Measurements from ENCODE around the gene HRAS.

Gene HRAS

DNA sequence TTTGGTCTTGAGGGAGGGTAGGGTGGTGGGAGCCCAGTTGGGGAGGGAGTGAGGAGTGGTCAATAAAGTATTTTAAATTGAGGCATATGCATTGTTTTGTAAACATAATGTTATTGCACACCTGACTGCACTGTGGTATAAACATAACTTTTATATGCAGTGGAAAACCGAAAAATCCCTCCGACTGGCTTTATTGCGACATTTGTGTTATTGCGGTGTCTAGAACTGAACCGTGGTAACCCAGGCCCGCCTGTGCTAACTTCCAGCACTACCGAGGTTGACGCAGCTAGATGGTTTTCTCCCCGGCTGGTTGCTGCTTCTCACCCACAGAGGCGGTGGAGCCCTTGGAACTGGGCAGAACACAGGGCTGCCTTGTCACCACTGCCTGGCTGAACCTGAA, 20.8 kb downstream of the HRAS start:
- in situ Hi-C loops (cut with MboI; ENCODE audit: low sequenced_read_pairs): no loop called here

DNA sequence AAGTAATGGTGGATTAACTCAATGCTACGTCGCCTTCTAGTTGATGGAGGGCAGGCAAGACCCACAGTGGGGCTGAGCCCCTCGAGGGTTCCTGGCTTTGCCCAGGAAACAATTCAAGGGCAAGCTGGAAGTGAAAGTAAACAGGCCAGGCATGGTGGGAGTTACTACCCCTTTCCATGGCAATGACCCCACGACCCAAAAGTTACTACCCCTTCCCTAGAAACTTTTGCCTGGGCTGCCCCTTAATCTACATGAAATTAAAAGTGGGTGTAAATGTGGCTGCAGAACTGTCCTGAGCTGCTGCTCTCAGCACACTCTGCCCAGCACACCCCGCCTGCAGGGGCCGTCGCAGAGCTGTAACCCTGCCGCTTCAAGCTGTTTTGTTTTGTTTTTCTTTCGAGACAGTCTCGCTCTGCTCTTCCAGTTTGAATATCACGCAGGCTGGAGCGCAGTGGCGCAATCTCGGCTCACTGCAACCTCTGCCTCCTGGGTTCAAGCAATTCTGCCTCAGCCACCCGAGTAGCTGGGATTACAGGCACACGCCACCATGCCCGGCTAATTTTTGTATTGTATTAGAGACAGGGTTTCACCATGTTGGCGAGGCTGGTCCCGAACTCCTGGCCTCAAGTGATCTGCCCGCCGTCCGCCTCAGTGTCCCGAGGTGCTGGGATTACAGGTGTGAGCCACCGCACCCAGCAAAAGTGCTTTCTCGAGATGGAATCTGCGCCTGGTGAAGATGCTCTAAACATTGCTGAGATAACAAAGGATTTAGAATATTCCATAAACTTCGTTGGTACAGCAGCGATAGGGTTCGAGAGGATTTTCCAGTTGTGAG, 22.4 kb downstream of the HRAS start:
- in situ Hi-C loops (cut with MboI; ENCODE audit: low sequenced_read_pairs): no loop called here

DNA sequence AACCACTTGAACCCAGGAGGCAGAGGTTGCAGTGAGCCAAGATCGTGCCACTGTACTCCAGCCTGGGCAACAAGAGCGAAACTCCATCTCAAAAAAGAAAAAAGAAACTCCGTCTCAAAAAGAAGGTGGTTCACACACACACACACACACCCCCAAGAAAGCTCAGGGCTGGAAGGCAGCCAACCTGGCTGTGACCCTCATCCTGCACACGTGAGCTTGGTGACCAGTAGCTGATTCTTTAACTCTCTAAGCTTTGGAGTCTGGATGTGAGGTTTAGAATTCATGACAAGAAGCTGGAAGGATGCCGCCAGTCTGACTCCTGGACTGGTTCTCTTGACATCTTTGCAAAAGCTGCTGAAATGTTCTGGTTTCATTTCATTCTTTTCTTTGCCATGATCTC, 26.4 kb downstream of the HRAS start:
- in situ Hi-C loops (cut with MboI; ENCODE audit: low sequenced_read_pairs): no loop called here

DNA sequence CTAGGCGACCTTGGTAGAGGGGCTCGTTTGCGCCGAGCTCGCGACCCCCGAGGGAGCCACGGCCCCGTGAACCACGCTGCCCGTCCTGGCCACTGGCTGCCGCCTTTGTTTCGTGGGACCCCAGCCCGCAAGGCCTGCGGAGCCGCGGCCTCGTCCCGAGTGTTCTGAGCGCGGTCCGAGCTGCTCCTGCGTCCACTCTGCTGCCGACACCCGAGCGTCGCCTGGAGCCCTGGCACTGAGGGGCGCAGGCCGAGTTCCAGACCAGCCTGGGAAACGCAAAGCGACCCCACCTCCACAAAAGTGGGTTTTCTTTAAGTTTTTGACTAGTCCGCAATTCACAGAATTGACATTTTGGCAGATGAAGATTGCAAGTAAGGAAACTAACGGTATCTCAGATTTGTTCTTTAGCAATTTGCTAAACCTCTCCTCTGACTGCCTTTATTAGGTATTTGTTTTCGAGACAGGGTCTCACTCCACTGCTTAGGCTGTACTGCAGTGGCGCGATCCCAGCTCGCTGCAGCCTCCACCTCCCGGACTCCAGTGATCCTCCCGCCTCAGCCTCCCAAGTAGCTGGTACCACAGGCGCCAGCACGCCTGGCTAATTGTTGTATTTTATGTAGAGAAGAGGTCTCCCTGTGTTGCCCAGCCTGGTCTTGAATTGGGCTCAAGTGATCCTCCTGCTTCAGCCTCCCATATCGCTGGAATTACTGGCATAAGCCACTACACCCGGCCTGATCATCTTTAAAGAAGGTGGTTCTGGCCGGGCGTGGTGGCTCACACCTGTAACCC, 27.5 kb downstream of the HRAS start:
- in situ Hi-C loops (cut with MboI; ENCODE audit: low sequenced_read_pairs): no loop called here

DNA sequence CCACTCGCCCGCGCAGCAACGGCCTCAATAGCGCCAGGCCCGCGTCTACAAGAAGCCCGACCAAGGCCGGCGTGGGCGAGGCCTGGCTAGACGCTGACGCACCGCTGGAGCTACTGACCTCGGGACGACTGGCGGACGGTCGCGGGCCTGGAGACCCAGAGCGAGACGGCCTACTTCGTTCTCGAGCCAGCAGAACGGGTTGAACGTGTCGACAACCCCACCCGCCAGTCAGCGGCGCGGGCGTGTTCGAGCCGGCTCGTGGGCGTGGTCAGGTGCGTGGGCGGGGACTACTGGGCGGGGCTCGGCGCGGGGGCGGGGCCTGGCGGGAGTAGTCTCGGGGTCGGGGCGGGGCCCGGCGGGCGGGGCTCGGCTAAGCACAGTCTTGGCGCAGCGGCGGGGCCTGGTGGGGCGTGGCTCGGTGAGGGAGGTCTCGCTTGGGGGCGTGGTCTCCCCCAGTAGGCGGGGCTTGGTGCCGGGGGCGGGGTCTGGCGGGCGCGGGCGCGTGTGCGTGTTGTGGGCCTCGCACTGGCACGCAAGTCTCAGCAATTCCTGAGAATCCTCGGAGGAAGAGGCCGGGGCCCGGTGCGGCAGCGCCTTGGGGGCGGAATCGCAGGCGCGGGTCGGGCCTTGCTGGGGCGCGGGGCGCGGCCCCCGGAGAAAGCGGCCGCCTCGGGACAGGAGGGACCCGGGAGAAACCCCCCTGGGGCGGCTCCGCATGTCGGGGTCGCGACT, 28.2 kb downstream of the HRAS start, which contains the start of gene RNH1:
Gene RNH1, minus strand, starts transcription at position 248 of the 732 bp plus-strand sequence. CDS start 5,080 bp downstream, outside the sequence.
- in situ Hi-C loops (cut with MboI; ENCODE audit: low sequenced_read_pairs): no loop called here

DNA sequence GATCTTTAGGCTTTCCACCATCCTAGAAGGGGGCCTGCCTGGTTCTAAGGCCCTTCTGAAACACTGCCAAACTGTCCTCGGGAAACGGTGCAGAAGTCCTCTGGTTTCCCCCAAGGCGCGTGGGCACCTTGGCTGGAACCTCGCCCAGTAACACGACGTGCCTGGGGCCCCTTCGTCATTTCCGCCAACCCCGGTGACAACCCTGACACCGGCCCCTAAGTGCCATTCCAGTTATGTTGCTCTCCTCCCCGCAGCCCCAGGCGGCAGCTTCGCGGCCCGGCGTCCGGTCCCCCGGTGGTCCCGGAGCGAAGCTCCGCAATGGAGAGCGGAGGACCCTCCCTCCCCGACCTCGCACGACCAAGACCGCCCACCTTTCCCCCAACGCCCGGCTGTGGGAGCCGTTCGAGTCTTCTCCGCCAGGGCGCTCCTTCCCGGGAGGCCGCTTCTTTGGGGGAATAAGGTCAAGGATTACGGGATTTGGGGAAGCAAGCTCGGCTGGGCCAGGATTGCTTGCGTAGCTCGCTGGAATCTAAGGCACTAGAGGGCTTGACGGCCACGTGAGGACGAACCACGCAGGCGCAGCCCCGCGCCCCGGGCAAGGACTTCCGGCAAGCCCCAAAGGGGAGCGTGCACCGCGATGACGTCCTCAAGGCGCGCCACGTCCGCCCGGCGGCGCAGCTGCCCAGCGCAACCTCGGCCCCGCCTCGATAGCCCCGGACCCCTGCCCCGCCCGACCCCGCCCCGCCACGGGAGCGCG, 29.0 kb downstream of the HRAS start:
- in situ Hi-C loops (cut with MboI; ENCODE audit: low sequenced_read_pairs): no loop called here

DNA sequence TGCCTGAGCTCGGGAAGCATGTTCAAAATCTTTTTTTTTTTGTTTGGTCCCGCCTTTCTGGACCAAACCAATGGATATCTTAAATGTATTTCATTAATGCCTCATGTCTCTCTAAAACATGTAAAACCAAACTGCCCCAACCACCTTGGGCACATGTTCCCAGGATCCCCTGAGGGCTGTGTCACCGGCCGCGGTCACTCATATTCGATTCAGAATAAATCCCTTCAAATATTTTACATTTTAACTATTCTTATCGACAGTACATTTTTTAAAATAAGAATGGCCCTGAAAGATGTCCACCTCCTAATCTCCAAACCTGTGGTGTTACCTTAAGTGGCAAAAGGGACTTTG, 30.4 kb downstream of the HRAS start:
- in situ Hi-C loops (cut with MboI; ENCODE audit: low sequenced_read_pairs): no loop called here

DNA sequence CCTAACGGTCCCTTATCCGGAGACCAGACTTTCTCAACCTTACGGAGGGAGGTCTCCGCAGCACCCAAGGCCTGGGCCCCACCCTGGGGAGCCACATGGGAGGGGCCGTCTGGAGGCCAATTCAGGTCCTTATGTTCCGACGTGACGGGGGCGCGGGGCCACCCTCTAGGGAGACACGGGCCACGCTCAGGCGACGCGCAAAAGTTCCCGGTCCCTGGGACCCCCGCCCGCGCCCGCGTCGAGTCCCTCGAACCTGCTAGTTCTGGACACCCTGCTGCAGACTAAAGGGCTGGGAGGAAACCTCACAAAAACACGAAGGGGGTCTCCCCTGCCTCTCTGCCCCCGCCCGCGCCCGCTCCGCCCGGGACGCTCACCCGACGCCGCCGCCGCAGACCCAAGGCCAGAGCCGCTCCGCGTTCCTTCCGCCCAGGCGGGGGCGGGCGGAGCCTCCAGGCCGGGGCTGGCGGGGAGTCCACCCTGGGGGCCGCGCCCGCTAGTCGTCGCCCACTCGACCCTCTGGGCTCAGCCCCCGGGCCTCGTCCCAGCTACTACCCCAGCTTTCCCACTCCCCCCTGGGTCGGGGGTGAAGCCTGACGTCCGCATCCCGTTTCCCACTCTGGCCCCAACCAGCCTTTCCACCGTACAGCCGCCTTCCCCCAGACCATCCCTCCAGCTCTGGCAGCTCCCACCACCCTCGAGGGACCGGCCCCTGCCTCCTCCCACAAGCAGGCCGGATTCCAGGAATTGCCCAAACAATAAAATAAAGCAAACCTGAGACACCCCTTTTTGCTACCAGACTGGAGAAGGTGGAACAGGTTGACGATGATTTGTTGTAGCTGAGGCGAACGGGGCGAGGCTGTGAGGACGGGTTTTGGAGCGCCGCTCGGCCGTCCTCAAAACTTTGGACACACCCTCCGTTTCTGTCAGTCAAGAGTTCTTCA, 31.1 kb downstream of the HRAS start:
- in situ Hi-C loops (cut with MboI; ENCODE audit: low sequenced_read_pairs): no loop called here

DNA sequence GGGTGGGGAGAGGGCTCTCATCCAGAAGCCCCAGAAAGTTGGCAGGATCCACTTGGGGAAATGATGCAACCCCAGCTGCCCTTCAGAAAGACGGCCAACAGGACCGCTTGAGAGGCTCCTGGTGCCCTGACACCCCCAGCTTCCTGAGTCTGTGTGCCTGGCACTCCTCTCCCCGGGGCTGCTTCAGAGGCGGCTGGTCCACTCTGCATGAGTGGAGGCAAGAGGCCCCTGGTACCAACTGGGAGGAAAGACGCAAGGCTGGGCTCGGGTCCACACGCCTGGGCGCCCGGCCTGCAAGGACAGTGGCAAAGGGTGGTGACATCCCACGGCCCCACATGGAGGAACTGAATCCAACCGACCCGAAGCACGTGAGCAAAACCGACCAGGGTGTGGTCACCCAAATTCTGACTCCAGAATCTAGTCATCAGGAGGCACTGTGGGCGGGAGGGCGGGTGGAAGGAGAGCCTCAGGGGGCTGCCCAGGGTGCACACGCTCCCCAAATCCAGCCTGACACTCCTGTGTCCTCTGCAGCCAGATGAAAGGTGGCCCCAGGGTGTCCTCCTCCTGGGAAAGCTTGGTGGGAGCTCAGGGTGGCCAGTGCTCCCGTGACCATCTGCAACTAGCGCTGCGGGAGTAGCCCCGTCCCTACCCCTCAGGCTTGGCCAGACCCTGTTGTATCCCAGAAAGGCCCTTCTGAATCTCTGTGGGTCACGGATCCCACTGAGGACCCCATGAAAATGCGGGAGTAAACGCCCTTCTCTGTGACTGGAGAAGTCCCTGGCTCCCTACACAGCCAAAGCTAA, 32.0 kb downstream of the HRAS start:
- in situ Hi-C loops (cut with MboI; ENCODE audit: low sequenced_read_pairs): no loop called here

DNA sequence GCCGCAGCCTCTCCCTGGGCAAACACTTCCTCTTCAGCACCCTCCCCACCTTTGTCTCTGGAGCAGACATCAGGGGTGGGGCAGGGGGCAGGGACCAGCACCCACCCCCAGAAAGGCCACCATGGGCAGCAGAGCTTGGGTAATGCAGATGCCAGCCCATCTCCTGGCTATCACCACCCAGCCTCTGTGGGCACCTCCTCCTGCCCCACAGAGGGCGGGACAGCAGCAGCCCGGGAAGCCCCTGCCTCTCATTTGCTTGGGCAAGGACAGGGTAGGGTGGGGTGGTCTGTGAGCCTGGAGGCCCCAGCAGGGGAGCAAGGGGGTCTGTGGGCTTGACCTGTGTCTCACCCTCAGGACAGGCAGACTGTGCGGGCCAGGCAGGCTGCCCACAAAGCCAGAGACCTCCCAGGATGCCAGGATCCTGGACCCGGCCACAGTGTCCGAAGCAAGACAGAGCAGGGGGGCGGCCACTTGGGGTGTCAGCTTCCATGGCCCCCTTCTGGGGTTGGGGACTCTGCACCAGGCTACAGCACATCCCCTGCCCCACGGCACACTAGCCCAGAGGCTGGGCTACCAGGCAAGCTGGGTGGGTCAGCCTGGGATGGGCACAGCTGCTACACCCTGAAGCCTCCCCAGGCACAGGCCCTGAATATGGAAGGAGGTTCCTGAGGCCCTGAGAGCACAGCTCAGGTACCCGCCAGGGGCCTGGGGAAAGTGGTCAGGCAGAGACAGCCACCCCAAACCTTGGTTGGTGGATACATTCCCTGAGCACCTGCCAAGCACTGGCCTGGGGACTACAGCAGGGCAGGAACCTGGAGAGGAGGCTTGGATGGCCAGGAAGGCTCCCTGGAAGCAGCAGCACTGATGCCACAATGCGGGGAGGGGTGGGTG, 32.8 kb downstream of the HRAS start:
- in situ Hi-C loops (cut with MboI; ENCODE audit: low sequenced_read_pairs): no loop called here

DNA sequence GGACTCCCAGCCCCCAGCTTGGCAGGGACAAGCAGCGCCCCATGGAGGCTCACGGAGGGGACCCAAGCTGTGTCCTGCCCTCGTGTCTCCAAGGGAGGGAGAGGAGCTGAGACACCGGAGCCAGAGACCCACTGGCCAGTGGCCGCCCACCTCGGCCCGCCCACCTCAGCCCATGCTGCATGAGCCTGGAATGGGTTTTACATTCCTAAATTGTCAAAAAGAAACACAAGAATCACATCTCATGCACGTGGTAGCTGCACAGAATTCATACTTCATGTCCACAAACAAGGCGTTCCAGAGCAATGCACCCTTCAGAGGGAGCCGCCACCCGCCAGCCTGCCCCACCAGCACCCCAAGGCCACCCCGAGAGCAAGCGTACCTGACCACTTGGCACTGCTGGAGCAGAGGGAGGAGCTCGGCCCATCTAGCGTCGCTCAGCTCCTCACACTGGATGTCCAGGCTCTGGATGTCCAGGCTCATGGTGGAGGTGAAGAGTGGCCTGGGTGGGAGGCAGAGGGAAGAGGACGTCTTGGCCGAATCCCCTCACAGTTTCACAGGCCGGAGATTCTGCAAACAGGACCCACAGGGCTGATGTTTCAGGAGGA, 33.6 kb downstream of the HRAS start:
- in situ Hi-C loops (cut with MboI; ENCODE audit: low sequenced_read_pairs): no loop called here

DNA sequence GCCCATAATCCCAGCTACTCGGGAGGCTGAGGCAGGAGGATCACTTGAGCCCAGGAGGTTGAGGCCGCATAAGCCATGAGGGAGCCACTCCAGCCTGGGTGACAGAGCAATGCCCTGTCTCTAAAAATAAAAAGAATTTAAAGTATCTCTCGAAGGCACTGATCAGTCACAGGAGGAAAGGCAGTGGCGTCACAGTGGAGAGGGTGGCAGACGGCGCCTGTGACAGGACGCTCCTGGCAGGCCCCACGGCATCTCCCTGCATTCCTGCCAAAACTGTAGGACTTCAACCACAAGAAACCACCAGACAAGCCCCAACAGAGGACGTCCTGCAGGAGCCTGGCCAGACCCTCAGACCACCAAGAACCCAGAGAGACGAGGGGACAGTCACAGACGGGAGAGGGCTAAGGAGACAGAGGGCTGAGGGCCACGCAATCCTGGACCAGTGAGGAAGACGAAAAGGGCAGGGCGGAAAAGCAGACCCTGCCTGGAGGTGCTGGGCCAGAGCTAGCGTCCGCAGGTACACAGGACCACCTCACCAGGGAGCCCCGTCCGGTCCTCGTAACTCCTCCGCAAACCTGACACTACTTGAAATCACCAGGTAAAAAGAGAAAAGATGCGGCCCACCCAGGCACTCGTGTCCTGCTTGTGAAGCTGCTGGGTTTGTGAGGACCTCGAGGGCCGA, 34.2 kb downstream of the HRAS start:
- in situ Hi-C loops (cut with MboI; ENCODE audit: low sequenced_read_pairs): no loop called here

DNA sequence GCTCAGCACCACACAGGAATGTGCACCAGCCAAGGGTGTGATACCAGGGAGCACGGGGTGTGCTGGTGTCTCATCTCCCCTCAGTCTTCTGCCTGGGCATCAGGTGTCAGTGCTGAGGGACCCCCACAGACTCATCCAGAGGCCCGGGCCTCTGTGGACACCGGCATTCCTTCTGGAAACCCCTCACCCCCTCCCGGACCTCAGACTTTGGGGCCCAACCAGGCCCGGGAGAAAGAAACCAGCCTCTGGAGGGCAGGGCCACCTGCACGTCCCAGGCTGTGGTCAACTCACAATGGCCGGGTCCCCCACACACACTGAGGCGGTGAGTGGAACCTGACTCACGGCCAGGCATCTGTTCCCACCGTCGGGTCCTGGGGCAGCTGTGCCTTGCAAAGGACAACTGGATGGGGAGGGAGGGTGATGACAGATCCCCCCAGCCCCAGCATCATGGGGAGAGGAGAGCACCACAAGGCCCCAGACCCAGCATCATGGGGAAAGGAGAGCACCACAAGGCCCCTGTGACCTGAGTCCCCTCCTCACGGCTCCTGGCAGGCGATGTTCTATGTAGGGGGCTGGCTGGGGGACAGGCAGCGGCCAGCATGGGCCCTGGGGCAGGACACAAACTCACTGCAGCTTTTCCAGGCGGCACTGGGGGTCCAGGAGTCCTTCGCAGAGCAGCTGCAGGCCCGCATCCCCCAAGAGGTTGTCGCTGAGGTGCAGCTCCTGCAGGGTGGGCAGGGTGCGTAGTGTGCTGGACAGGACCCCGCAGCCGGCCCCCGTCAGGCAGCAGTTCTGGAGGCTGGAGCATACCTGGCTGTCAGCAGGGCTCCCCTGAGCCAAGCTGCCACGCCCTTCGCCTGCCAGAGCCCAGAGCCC, 35.9 kb downstream of the HRAS start:
- in situ Hi-C loops (cut with MboI; ENCODE audit: low sequenced_read_pairs): no loop called here

DNA sequence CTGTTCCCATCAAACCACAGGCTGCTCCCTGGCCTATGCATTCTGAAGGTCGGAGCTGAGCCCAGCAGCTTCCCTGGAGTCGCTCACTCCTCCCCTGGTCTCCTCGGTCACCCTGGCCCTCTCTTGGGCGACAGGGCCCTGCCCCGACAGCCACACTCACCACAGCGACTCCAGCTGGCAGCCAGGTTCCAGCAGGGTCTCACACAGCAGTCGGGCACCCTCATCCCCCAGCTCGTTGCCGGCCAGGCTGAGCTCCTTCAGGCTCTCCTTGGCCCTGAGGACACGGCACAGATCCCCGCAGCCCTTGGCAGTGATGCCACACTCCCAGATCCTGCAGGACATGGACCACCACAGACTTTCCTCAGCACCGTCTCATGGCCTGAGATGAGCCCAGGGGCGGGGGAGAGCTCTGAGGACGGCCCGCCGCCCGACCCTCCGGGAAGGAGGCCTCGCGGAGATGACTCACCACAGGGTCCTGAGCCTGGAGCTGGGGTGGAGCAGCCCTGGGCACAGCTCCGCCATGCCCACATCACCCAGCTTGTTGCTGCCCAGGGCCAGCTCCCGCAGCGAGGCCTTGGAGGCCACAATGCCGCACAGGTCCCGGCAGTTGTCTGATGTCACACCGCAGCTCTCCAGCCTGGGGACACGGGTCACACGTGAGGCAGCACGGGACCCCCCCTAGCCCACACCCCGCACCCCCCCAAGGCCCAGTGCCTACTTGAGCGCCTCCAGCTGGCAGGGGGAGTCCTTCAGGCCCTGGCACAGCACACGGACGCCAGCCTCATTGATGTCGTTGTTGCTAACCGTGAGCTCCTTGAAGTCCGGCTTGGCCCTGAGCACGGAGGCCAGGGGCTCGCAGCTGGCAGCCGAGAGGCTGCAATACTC, 36.8 kb downstream of the HRAS start:
- in situ Hi-C loops (cut with MboI; ENCODE audit: low sequenced_read_pairs): no loop called here
